ENCODE data around the gene CD22. TPM values are rescaled to one million over a fixed set of nuclear protein-coding genes. Genes with fewer than 3 reads are reported as not detected.

The CD22 gene
- total and polyA plus RNA-seq, 10 of the 15 experiments (the other 5 are each of a cell fraction or from before 2014, with no cell fraction given), result 23.0 to 344 (median 181) TPM

GRCh38 chr19:35305181-35305580, 23.8 kb upstream of the CD22 start:
- Histone ChIP-seq H3K9ac (ENCODE audit: control insufficient read depth, insufficient read depth, low read length) (no peak overlapping the region), H3K79me2 (ENCODE audit: control insufficient read depth, insufficient read depth, low read length) (no peaks in the 10 kb centered on the region), H3K27me3 (replicated peaks in 1 of 2; ENCODE audit: control insufficient read depth in 2 of 2, insufficient read depth in 2 of 2, low read length in 1 of 2) (no peaks in the 10 kb centered on the region), H3K9me3 (replicated peaks; ENCODE audit: control insufficient read depth, insufficient read depth, low read length) (no peaks in the 10 kb centered on the region), H3K4me2 (ENCODE audit: control insufficient read depth, insufficient read depth) (no peak overlapping the region), H3K27ac (ENCODE audit: control insufficient read depth, insufficient read depth) (no peak overlapping the region), H4K20me1 (ENCODE audit: control insufficient read depth, insufficient read depth) (no peaks in the 10 kb centered on the region), H3K4me3 (no peak overlapping the region), H2AFZ (ENCODE audit: control insufficient read depth, low read depth, low read length) (no peak overlapping the region), H3K4me1 (ENCODE audit: control insufficient read depth, insufficient read depth, low read length) (no peaks in the 10 kb centered on the region), H3K36me3 (ENCODE audit: control insufficient read depth in 2 of 2, insufficient read depth in 2 of 2, low read length in 1 of 2) (no peaks in the 10 kb centered on the region; a peak in 1 of 4 replicates)
- ChIA-PET SMC1A (ENCODE audit: uncharacterized antibody, unreplicated experiment) (interaction anchor here (1.0 to 1.5 kb wide), 3 partner anchors 10 to 164 kb away, joined by 3 to 4 read pairs (median 3); no protein-coding TSS in a partner anchor), RAD21 (ENCODE audit: unreplicated experiment) (interaction anchor here (1.0 kb wide), 1 partner anchor 16 kb away, joined by 3 read pairs; no protein-coding TSS in a partner anchor), POLR2A (no interaction called here), CTCF (interaction anchor here (0.6 to 1.4 kb wide), 6 partner anchors 13 to 163 kb away, joined by 3 to 6 read pairs (median 4); no protein-coding TSS in a partner anchor)
- 43% methylated on average over 6 of the region's 6 CpGs for WGBS (ENCODE audit: insufficient coverage, insufficient replicate concordance, low lambda C conversion rate, missing lambda C conversion rate)
- ATAC-seq (no peak), DNase-seq (ENCODE audit: low read depth, low spot score) (no peak), FAIRE-seq (no peak)
- no TSS peak for BruUV-seq (replicated peaks)
- in situ Hi-C loops (cut with MboI), result no loop called here
- TF ChIP-seq POLR2A (IDR thresholded peaks at IDR 0.05; ENCODE audit: low read depth, low read length), result no peak
- TF ChIP-seq JUNB (IDR thresholded peaks at IDR 0.05), result no peak
- TF ChIP-seq ZZZ3 (IDR thresholded peaks at IDR 0.05; ENCODE audit: control insufficient read depth, insufficient read length, low read depth), result no peak
- TF ChIP-seq ESRRA (IDR thresholded peaks at IDR 0.05; ENCODE audit: low read length), result no peak
- TF ChIP-seq SMAD1 (IDR thresholded peaks at IDR 0.05; ENCODE audit: low read depth, partially characterized antibody), result no peak
- TF ChIP-seq GATAD2B (conservative IDR thresholded peaks at IDR 0.05; ENCODE audit: low read depth), result no peak
- TF ChIP-seq STAT3 (IDR thresholded peaks at IDR 0.05; ENCODE audit: low read depth, low read length), result no peak
- no peak for TF ChIP-seq YY1 (IDR thresholded peaks at IDR 0.05; ENCODE audit: low read depth, low read length)
- TF ChIP-seq RELA (IDR thresholded peaks at IDR 0.05; ENCODE audit: borderline replicate concordance, partially characterized antibody), result no peak
- TF ChIP-seq REST (IDR thresholded peaks at IDR 0.05; ENCODE audit: low read depth, low read length), result no peak
- TF ChIP-seq PML (IDR thresholded peaks at IDR 0.05; ENCODE audit: low read length), result no peak
- no peak for TF ChIP-seq RFX5 (IDR thresholded peaks at IDR 0.05; ENCODE audit: low read depth, low read length)
- no peak for TF ChIP-seq E2F8 (IDR thresholded peaks at IDR 0.05; ENCODE audit: low read depth, partially characterized antibody)
- intact Hi-C loops (cut with micrococcal nuclease; ENCODE audit: unreplicated experiment), result loop anchor here (5.0 kb wide), 1 partner anchor 42 kb away; the partner anchor contains the start of gene FFAR1
